ENCODE data around the gene ATP8A1. TPM values are rescaled to one million over a fixed set of nuclear protein-coding genes. Genes with fewer than 3 reads are reported as not detected.

ATP8A1 gene
- total and polyA plus RNA-seq, 2 of the 8 experiments (the other 6 are each of a cell fraction or from before 2014, with no cell fraction given), result 3.7 to 14.9 TPM

- FAIRE-seq (no peak), DNase-seq (ENCODE audit: low read depth in 1 of 2, low spot score in 2 of 2) (no peak)
- Histone ChIP-seq H2BK12ac (ENCODE audit: low read depth, low read length) (no peak overlapping the region), H3K9me3 (ENCODE audit: insufficient read depth in 2 of 2, low read depth in 1 of 2, low read length in 1 of 2) (no peaks in the 10 kb centered on the region), H4K5ac (ENCODE audit: insufficient read length, low read depth, low read length) (no peak overlapping the region), H3K4me3 (ENCODE audit: extremely low read depth in 1 of 4, insufficient read depth in 2 of 4, low read depth in 3 of 4, low read length in 4 of 4) (no peak overlapping the region), H3K9ac (replicated peaks in 1 of 4; ENCODE audit: extremely low read depth in 1 of 4, low read depth in 3 of 4, low read length in 3 of 4) (no peak overlapping the region), H2AK5ac (ENCODE audit: low read depth, low read length) (no peak overlapping the region), H3K4me1 (replicated peaks in 1 of 4; ENCODE audit: control insufficient read depth in 3 of 4, insufficient read depth in 4 of 4, low read length in 3 of 4) (no peaks in the 10 kb centered on the region), H4K8ac (ENCODE audit: extremely low read depth, insufficient read depth, low read length) (no peak overlapping the region), H2BK5ac (ENCODE audit: low read depth, low read length) (no peak overlapping the region), H3K27ac (ENCODE audit: low read depth, low read length) (no peak overlapping the region), H3K79me1 (ENCODE audit: low read depth, low read length) (no peaks in the 10 kb centered on the region), H3K23ac (ENCODE audit: insufficient read length) (no peak overlapping the region), H2AFZ (ENCODE audit: low read length) (no peak overlapping the region), H3K14ac (ENCODE audit: insufficient read length) (no peak overlapping the region), H3K23me2 (ENCODE audit: low read depth, low read length) (no peaks in the 10 kb centered on the region), H2BK20ac (ENCODE audit: low read length) (no peak overlapping the region), H3K36me3 (ENCODE audit: control insufficient read depth in 2 of 4, insufficient read depth in 4 of 4, low read length in 3 of 4) (no peaks in the 10 kb centered on the region), H2BK120ac (replicated peaks; ENCODE audit: low read depth, low read length) (no peak overlapping the region), H2BK15ac (ENCODE audit: low read length) (no peak overlapping the region), H4K91ac (replicated peaks; ENCODE audit: insufficient read length, low read length) (no peak overlapping the region), H3K4me2 (ENCODE audit: insufficient read depth in 1 of 2, low read depth in 2 of 2, low read length in 2 of 2) (no peak overlapping the region), H3K18ac (ENCODE audit: extremely low read depth, low read length) (no peak overlapping the region), H3K56ac (replicated peaks; ENCODE audit: insufficient read length, low read depth, low read length) (no peak overlapping the region), H4K20me1 (replicated peaks in 1 of 2; ENCODE audit: control insufficient read depth in 1 of 2, insufficient read depth in 2 of 2, low read length in 2 of 2) (no peaks in the 10 kb centered on the region), H3K79me2 (ENCODE audit: control insufficient read depth in 1 of 2, insufficient read depth in 2 of 2, low read length in 2 of 2) (no peaks in the 10 kb centered on the region), H3K4ac (replicated peaks; ENCODE audit: insufficient read length, low read depth, low read length) (no peak overlapping the region), H3K27me3 (replicated peaks in 1 of 4; ENCODE audit: control insufficient read depth in 3 of 4, extremely low read depth in 1 of 4, insufficient read depth in 3 of 4, low read length in 3 of 4) (no peaks in the 10 kb centered on the region)
- CTCF ChIA-PET (ENCODE audit: partially characterized antibody), result no interaction called here
- POLR2A ChIA-PET (ENCODE audit: partially characterized antibody), result no interaction called here
- 94% methylated on average over 5 of the region's 5 CpGs; no CpG with 5 or more reads in 1 of the 2 experiments for WGBS, 2 experiments (ENCODE audit: extremely low coverage in 1 of 2, insufficient coverage in 1 of 2, insufficient read length in 1 of 2, insufficient replicate concordance in 2 of 2, low coverage in 1 of 2, low lambda C conversion rate in 2 of 2, missing lambda C conversion rate in 1 of 2)
- no peak for TF ChIP-seq EZH2 (IDR thresholded peaks at IDR 0.05; ENCODE audit: low read depth, low read length, severe bottlenecking)
- no peak for TF ChIP-seq NANOG (IDR thresholded peaks at IDR 0.05; ENCODE audit: insufficient read depth, low read depth, low read length, poor library complexity, severe bottlenecking)
- no peak for TF ChIP-seq TAF1 (IDR thresholded peaks at IDR 0.05; ENCODE audit: low read depth, low read length)
- no peak for TF ChIP-seq TEAD4 (IDR thresholded peaks at IDR 0.05; ENCODE audit: low read depth, low read length)
Measured at GRCh38 chr4:42562016-42562415, 94.9 kb downstream of the ATP8A1 start.
